ENCODE data around the gene MTMR11. TPM values are rescaled to one million over a fixed set of nuclear protein-coding genes. Genes with fewer than 3 reads are reported as not detected.

Gene MTMR11
- polyA plus RNA-seq, 3 donors, result 53.1 to 152 (median 54.6) TPM

- Mint-ChIP-seq H3K4me3 (no peak overlapping the region), H3K27me3 (ENCODE audit: low read depth in 3 of 3) (peaks cover 1 to 5% (median 3%) of the 10 kb centered on the region in 3 donors), H3K4me1 (peaks cover 15% of the 10 kb centered on the region), H3K36me3 (peaks cover 0 to 3% of the 10 kb centered on the region in 2 donors), H3K9me3 (peaks cover 0 to 7% (median 2%) of the 10 kb centered on the region in 7 donors), H3K27ac (no peak overlapping the region)
- no peak overlapping the region for H3K9ac ChIP-seq (ENCODE audit: insufficient read depth, low read length, poor library complexity, severe bottlenecking)
- H4K20me1 ChIP-seq (ENCODE audit: insufficient read depth, low read length), result no peaks in the 10 kb centered on the region
- H3K4me1 ChIP-seq (ENCODE audit: control insufficient read depth in 1 of 2, insufficient read depth in 2 of 2, low read length in 2 of 2), result peaks cover 8 to 17% of the 10 kb centered on the region in 2 donors
- H3K4me2 ChIP-seq (replicated peaks; ENCODE audit: extremely low read depth, low read length, poor library complexity, severe bottlenecking), result no peak overlapping the region
- 100% methylated on average over 1 of the region's 4 CpGs for WGBS (ENCODE audit: insufficient coverage)
- DNase-seq, result peak in 1 of 3 donors; percentile 33
- no peaks in the 10 kb centered on the region for H3K9me3 ChIP-seq (replicated peaks in 1 of 2; ENCODE audit: control insufficient read depth in 1 of 2, insufficient read depth in 1 of 2, low read length in 2 of 2)
- no peak overlapping the region for H3K4me3 ChIP-seq (replicated peaks in 1 of 3; ENCODE audit: low read depth in 2 of 3, low read length in 3 of 3)
- H3K36me3 ChIP-seq (replicated peaks in 1 of 2; ENCODE audit: control insufficient read depth in 1 of 2, insufficient read depth in 2 of 2, low read length in 2 of 2), result no peaks in the 10 kb centered on the region
- H3K27me3 ChIP-seq (ENCODE audit: control insufficient read depth in 2 of 2, insufficient read depth in 2 of 2, low read length in 2 of 2), result no peaks in the 10 kb centered on the region
- no peaks in the 10 kb centered on the region for H3K79me2 ChIP-seq (ENCODE audit: insufficient read depth, low read length)
- H3K27ac ChIP-seq (ENCODE audit: low read depth in 1 of 2, low read length in 2 of 2), result no peak overlapping the region
- no peak for TF ChIP-seq CTCF (IDR thresholded peaks at IDR 0.05)
- intact Hi-C loops (cut with micrococcal nuclease), result loop anchor here in 1 of 2 donors (5.0 to 10.0 kb wide), 3 partner anchors 41 to 288 kb away; partner anchors contain the start of gene MTMR11
- H2AFZ ChIP-seq (ENCODE audit: insufficient read depth, low read depth, low read length, poor library complexity, severe bottlenecking), result no peak overlapping the region
These were observed 40.1 kb downstream of the MTMR11 start for GRCh38 chr1:149896575-149896974.

- DNase-seq, result no peak
- H3K27ac Mint-ChIP-seq, result no peak overlapping the region
- H3K36me3 Mint-ChIP-seq, result no peaks in the 10 kb centered on the region
- TF ChIP-seq CTCF (IDR thresholded peaks at IDR 0.05), result no peak
- peaks cover 3% of the 10 kb centered on the region for H3K4me1 Mint-ChIP-seq
- Histone ChIP-seq H3K27ac (ENCODE audit: low read depth in 1 of 2, low read length in 2 of 2) (peak overlapping the region in 1 of 2 donors; percentile 97), H3K9me3 (replicated peaks in 1 of 2; ENCODE audit: control insufficient read depth in 1 of 2, insufficient read depth in 1 of 2, low read length in 2 of 2) (no peaks in the 10 kb centered on the region), H3K9ac (ENCODE audit: insufficient read depth, low read length, poor library complexity, severe bottlenecking) (peak overlapping the region; percentile 86), H4K20me1 (ENCODE audit: insufficient read depth, low read length) (peaks cover 25% of the 10 kb centered on the region), H3K4me2 (replicated peaks; ENCODE audit: extremely low read depth, low read length, poor library complexity, severe bottlenecking) (peak overlapping the region; percentile 78), H2AFZ (ENCODE audit: insufficient read depth, low read depth, low read length, poor library complexity, severe bottlenecking) (peak overlapping the region; percentile 71), H3K79me2 (ENCODE audit: insufficient read depth, low read length) (peaks cover 5% of the 10 kb centered on the region), H3K4me3 (replicated peaks in 1 of 3; ENCODE audit: low read depth in 2 of 3, low read length in 3 of 3) (peak overlapping the region; percentile 59 to 99 (median 79)), H3K36me3 (replicated peaks in 1 of 2; ENCODE audit: control insufficient read depth in 1 of 2, insufficient read depth in 2 of 2, low read length in 2 of 2) (no peaks in the 10 kb centered on the region), H3K4me1 (ENCODE audit: control insufficient read depth in 1 of 2, insufficient read depth in 2 of 2, low read length in 2 of 2) (peaks cover 32 to 33% of the 10 kb centered on the region in 2 donors), H3K27me3 (ENCODE audit: control insufficient read depth in 2 of 2, insufficient read depth in 2 of 2, low read length in 2 of 2) (no peaks in the 10 kb centered on the region)
- H3K9me3 Mint-ChIP-seq, result peaks cover 0 to 3% (median 0%) of the 10 kb centered on the region in 7 donors
- H3K27me3 Mint-ChIP-seq (ENCODE audit: low read depth in 3 of 3), result peaks cover 0 to 2% (median 0%) of the 10 kb centered on the region in 3 donors
- 46% methylated on average over 5 of the region's 6 CpGs for WGBS (ENCODE audit: insufficient coverage)
- intact Hi-C loops (cut with micrococcal nuclease), result no loop called here
- no peak overlapping the region for H3K4me3 Mint-ChIP-seq
These were observed 47.7 kb downstream of the MTMR11 start for GRCh38 chr1:149888999-149889289.
